ENCODE data around the gene IGFBP6.

- TF ChIP-seq CTCF (IDR thresholded peaks at IDR 0.05; ENCODE audit: insufficient read depth, low read depth, low read length) (no peak), EZH2 (IDR thresholded peaks at IDR 0.05; ENCODE audit: insufficient read depth, low read length) (no peak)
Measured at GRCh38 chr12:53071591-53072551, 25.6 kb upstream of the IGFBP6 start.

Measured in astrocyte (in vitro differentiated cells and primary cell).